Mesendoderm (in vitro differentiated cells): ENCODE measurements around the gene COX6B2.

Experiments used
- DNase-seq: peaks from one replicate; pipeline ENCODE4 v3.0.0; 2013
- H2AK5ac ChIP-seq: 2 replicates; pipeline ENCODE4 v1.6.1; 2013; ENCODE audit warnings: low read length, inconsistent platforms
- H2BK120ac ChIP-seq: 2 replicates; pipeline ENCODE4 v1.6.1; 2013; ENCODE audit warnings: low read depth, mild to moderate bottlenecking, low read length, moderate library complexity, mixed read lengths
- H2BK15ac ChIP-seq: replicated peaks from 2 replicates; pipeline ENCODE4 v1.6.1; 2013; ENCODE audit warnings: low read depth, mild to moderate bottlenecking, moderate library complexity
- H2BK5ac ChIP-seq: 2 replicates; pipeline ENCODE4 v1.6.1; 2013; ENCODE audit warnings: low read length, inconsistent platforms
- H3K18ac ChIP-seq: 2 replicates; pipeline ENCODE4 v1.6.1; 2013; ENCODE audit warnings: mild to moderate bottlenecking, low read length, mixed read lengths
- H3K23ac ChIP-seq: one replicate; pipeline ENCODE4 v1.6.1; 2013; ENCODE audit warnings: low read length
- H3K27ac ChIP-seq: 2 replicates; pipeline ENCODE4 v1.5.1; 2013; ENCODE audit warnings: low read depth, mild to moderate bottlenecking, inconsistent platforms, low read length, moderate library complexity
- H3K27me3 ChIP-seq: 2 replicates; pipeline ENCODE4 v1.6.1; 2013; ENCODE audit warnings: low read length, control low read depth, mild to moderate bottlenecking, inconsistent platforms; ENCODE audit not compliant: insufficient read depth, poor library complexity
- H3K36me3 ChIP-seq: 2 replicates; pipeline ENCODE4 v1.6.1; 2013; ENCODE audit warnings: low read length, inconsistent platforms; ENCODE audit not compliant: control insufficient read depth, insufficient read depth
- H3K4ac ChIP-seq: one replicate; pipeline ENCODE4 v1.6.1; 2013; ENCODE audit warnings: low read depth, mild to moderate bottlenecking, low read length, moderate library complexity
- H3K4me1 ChIP-seq: 2 replicates; pipeline ENCODE4 v1.6.1; 2013; ENCODE audit warnings: low read depth, low read length, inconsistent platforms; ENCODE audit not compliant: control insufficient read depth
- H3K4me2 ChIP-seq: 2 replicates; pipeline ENCODE4 v1.6.1; 2013; ENCODE audit warnings: low read length
- H3K4me3 ChIP-seq: 2 replicates; pipeline ENCODE4 v1.5.1; 2013; ENCODE audit warnings: mild to moderate bottlenecking, low read length
- H3K56ac ChIP-seq: one replicate; pipeline ENCODE4 v1.6.1; 2013; ENCODE audit warnings: low read length
- H3K79me1 ChIP-seq: 2 replicates; pipeline ENCODE4 v1.6.1; 2013; ENCODE audit warnings: low read length, inconsistent platforms
- H3K79me2 ChIP-seq: 2 replicates; pipeline ENCODE4 v1.6.1; 2013; ENCODE audit warnings: mild to moderate bottlenecking, low read length; ENCODE audit not compliant: control insufficient read depth, insufficient read depth
- H3K9ac ChIP-seq: 2 replicates; pipeline ENCODE4 v1.6.1; 2013; ENCODE audit warnings: low read length, inconsistent platforms
- H4K5ac ChIP-seq: one replicate; pipeline ENCODE4 v1.6.1; 2013; ENCODE audit warnings: low read length
- H4K8ac ChIP-seq: one replicate; pipeline ENCODE4 v1.6.1; 2013; ENCODE audit warnings: low read depth, mild to moderate bottlenecking, control low read depth, low read length, moderate library complexity
- WGBS: extraction: QIAGEN DNeasy Blood & Tissue Kit; methylation state at CpG from one replicate; pipeline ENCODE4 v1.1.7; 2013; ENCODE audit warnings: low lambda C conversion rate, missing lambda C conversion rate; ENCODE audit not compliant: insufficient coverage; ENCODE audit errors: extremely low coverage; 5-methylcytosine and 5-hydroxymethylcytosine counted together

Gene COX6B2

DNA sequence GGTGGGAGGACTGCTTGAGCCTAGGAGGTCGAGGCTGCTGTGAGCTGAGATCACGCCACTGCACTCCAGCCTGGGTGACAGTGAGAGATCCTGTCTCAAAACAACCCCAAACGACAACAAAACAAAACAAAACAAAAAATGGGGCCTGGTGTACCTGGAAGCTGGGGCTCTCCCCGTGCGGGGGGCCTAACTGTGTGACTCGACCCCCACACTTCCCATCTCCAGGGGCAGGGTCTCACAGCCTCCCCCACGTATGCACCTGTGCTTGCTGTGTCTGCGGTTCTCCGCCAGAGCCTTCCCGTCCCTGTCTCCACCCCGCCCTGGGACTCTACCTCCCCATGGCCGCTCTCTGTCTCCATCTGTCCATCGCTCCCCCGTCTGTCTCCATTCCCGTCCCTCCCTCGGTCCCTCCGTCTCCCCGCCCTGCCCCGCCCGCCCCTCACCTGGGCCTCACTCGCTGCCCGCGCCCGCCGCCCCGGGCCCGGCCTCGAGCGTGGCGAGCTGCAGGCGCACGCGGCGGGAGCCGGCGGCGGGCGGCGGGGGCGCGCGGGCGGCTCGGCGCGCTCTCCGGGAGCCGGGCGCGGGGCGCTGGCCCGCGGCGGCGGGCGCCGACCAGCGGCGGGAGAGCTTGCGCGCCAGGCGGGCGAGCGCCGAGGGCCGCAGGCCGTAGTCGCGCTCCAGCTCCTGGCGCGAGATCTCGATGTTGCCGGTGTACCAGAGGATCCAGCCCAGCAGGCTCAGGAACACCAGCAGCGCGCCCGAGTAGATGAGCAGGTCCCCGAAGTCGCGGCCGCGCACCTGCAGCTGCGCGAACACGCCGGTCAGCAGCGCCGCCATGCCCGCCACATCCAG is 29.0 kb upstream of the COX6B2 start:
- Histone ChIP-seq H2BK120ac (no peak overlapping the region), H3K4me3 (peak overlapping the region; percentile 42), H4K5ac (no peak overlapping the region), H4K8ac (no peak overlapping the region), H3K27ac (peak overlapping the region; percentile 43), H3K36me3 (peaks cover 13% of the 10 kb centered on the region), H3K4me2 (peak overlapping the region; percentile 66), H2BK5ac (no peak overlapping the region), H3K79me1 (peaks cover 19% of the 10 kb centered on the region), H3K4ac (peak overlapping the region; percentile 41), H3K23ac (peak overlapping the region; percentile 66), H3K9ac (peak overlapping the region; percentile 99), H3K18ac (peak overlapping the region; percentile 75), H3K4me1 (peaks cover 13% of the 10 kb centered on the region), H2AK5ac (no peak overlapping the region), H2BK15ac (no peak overlapping the region), H3K79me2 (peaks cover 27% of the 10 kb centered on the region), H3K56ac (peak overlapping the region; percentile 89), H3K27me3 (no peaks in the 10 kb centered on the region)
- peak; percentile 78 for DNase-seq
- WGBS: no CpG with 5 or more reads among the region's 88 CpGs

DNA sequence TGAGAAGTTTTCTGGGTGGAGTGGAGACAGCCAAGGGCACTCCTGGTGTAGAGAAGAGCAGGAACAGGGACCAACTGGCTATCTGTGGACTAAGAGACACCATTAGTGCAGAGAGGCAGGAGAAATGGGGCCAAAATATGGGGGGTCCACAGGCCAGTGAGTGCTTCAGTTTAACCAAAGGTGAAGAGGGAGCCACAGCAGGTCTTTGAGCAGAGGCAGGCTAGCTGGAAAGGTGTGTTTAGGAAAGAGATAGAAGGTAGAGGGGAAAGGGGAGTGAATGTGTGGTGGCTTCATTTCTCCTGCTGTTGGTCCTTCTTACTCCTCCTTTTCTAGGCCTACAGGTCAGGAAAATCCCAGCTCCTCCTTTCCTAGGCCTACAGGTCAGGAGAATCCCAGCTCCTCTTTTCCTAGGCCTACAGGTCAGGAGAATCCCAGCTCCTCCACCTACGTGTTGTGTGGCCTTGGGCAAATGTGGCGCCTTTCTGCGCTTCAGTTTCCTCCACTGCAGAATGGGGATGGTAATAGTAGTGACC is 28.1 kb upstream of the COX6B2 start:
- Histone ChIP-seq H3K27ac (no peak overlapping the region), H3K27me3 (no peaks in the 10 kb centered on the region), H2BK15ac (no peak overlapping the region), H3K4ac (no peak overlapping the region), H2AK5ac (no peak overlapping the region), H3K23ac (no peak overlapping the region), H2BK120ac (no peak overlapping the region), H3K4me2 (no peak overlapping the region), H3K4me3 (no peak overlapping the region), H3K4me1 (peaks cover 9% of the 10 kb centered on the region), H2BK5ac (no peak overlapping the region), H3K36me3 (peaks cover 6% of the 10 kb centered on the region), H3K79me1 (peaks cover 12% of the 10 kb centered on the region), H4K5ac (no peak overlapping the region), H3K79me2 (peaks cover 18% of the 10 kb centered on the region), H4K8ac (no peak overlapping the region), H3K56ac (no peak overlapping the region), H3K18ac (no peak overlapping the region), H3K9ac (no peak overlapping the region)
- no CpG with 5 or more reads among the region's 3 CpGs for WGBS
- DNase-seq: no peak

DNA sequence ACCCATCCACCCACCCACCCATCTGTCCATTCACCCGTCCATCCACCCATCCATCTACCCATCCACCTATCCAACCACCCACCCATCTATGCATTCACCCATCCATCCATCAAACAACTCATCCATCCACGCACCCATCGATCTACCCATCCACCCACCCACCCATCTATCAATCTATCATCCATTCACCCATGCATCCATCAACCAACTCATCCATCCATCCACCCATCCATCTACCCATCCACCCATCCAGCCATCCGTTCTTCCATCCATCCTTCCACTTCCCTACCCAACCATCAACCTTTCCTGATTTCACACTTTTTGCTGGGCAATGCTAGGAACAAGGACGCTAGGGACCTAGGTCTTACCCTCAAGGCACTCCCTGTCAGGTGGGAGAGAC is 27.5 kb upstream of the COX6B2 start:
- no peak for DNase-seq
- Histone ChIP-seq H3K36me3 (peaks cover 1% of the 10 kb centered on the region), H2BK120ac (no peak overlapping the region), H3K27ac (no peak overlapping the region), H3K4me2 (no peak overlapping the region), H2AK5ac (no peak overlapping the region), H3K23ac (no peak overlapping the region), H3K56ac (no peak overlapping the region), H3K4me1 (peaks cover 6% of the 10 kb centered on the region), H3K18ac (no peak overlapping the region), H3K27me3 (no peaks in the 10 kb centered on the region), H3K9ac (no peak overlapping the region), H4K8ac (no peak overlapping the region), H3K79me1 (peaks cover 6% of the 10 kb centered on the region), H3K4me3 (no peak overlapping the region), H4K5ac (no peak overlapping the region), H2BK5ac (no peak overlapping the region), H2BK15ac (no peak overlapping the region), H3K4ac (no peak overlapping the region), H3K79me2 (peaks cover 12% of the 10 kb centered on the region)
- WGBS: 100% methylated on average over 3 of the region's 5 CpGs

DNA sequence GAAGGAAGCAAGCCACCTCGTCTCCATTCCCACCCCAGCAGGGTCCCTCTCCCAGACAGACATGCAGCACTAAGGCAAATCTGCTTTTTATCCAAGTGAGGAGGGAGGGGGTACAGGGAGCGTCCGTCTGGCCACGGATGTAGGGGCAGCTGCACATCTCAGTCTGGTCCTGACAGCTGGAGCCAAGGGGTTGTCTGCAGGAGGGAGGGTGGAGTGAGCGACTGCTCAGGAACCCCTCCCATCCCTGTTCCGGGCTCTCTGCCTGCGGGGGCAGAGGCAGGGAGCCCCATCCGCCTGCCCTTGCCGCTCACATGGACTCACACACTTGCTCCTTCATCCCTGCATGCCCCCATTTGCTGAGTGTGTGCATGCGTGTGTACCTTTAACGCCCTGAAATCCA is 24.7 kb upstream of the COX6B2 start:
- Histone ChIP-seq H3K9ac (no peak overlapping the region), H3K79me1 (no peaks in the 10 kb centered on the region), H3K4ac (no peak overlapping the region), H2BK15ac (no peak overlapping the region), H2BK5ac (no peak overlapping the region), H3K18ac (no peak overlapping the region), H2AK5ac (no peak overlapping the region), H3K56ac (no peak overlapping the region), H3K4me3 (no peak overlapping the region), H3K27me3 (no peaks in the 10 kb centered on the region), H3K23ac (no peak overlapping the region), H3K27ac (no peak overlapping the region), H3K36me3 (no peaks in the 10 kb centered on the region), H3K79me2 (no peaks in the 10 kb centered on the region), H3K4me2 (no peak overlapping the region), H4K8ac (no peak overlapping the region), H4K5ac (no peak overlapping the region), H3K4me1 (peaks cover 5% of the 10 kb centered on the region), H2BK120ac (no peak overlapping the region)
- WGBS: no CpG with 5 or more reads among the region's 11 CpGs
- DNase-seq: no peak

DNA sequence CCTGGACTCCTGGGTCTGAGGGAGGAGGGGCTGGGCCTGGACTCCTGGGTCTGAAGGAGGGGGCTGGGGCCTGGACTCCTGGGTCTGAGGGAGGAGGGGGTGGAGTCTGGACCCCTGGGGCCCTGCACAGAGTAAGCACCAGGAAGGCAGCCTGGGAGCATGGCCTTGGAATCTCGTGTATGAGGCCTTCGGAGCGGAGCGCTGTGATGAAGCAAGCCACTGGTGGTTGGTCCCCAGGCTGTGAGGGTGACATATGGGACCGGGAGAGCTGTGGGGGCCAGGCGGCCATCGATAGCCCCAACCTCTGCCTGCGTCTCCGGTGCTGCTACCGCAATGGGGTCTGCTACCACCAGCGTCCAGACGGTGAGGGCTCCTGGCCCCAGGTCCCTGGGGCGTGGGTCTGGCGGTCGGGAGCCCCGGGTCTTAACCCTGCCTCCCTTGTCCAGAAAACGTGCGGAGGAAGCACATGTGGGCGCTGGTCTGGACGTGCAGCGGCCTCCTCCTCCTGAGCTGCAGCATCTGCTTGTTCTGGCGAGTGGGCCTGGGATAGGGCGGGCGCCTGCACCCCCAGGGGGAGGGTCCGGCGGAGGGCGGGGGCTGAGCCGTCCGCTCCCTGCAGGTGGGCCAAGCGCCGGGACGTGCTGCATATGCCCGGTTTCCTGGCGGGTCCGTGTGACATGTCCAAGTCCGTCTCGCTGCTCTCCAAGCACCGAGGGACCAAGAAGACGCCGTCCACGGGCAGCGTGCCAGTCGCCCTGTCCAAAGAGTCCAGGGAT is 23.0 kb upstream of the COX6B2 start:
- H3K4me3 ChIP-seq: no peak overlapping the region
- no CpG with 5 or more reads among the region's 43 CpGs for WGBS
- peak overlapping the region; percentile 38 for H3K9ac ChIP-seq
- H3K56ac ChIP-seq: peak overlapping the region; percentile 50
- H2AK5ac ChIP-seq: no peak overlapping the region
- no peak overlapping the region for H2BK15ac ChIP-seq
- H3K79me2 ChIP-seq: no peaks in the 10 kb centered on the region
- H3K4me1 ChIP-seq: peaks cover 5% of the 10 kb centered on the region
- H3K4ac ChIP-seq: no peak overlapping the region
- H4K5ac ChIP-seq: no peak overlapping the region
- H3K23ac ChIP-seq: no peak overlapping the region
- no peak overlapping the region for H4K8ac ChIP-seq
- peak overlapping the region; percentile 7 for H3K4me2 ChIP-seq
- no peaks in the 10 kb centered on the region for H3K36me3 ChIP-seq
- H3K27ac ChIP-seq: no peak overlapping the region
- no peak overlapping the region for H2BK120ac ChIP-seq
- H3K18ac ChIP-seq: peak overlapping the region; percentile 12
- H3K79me1 ChIP-seq: no peaks in the 10 kb centered on the region
- H2BK5ac ChIP-seq: no peak overlapping the region
- no peaks in the 10 kb centered on the region for H3K27me3 ChIP-seq
- DNase-seq: no peak
